ENCODE data around the gene DBF4B.

The DBF4B gene

GRCh38 chr17:44778656-44779210 lies 70.3 kb downstream of the DBF4B start:
- no peak for DNase-seq

GRCh38 chr17:44779211-44780025 lies 71.0 kb downstream of the DBF4B start:
- no peak for DNase-seq

DNA sequence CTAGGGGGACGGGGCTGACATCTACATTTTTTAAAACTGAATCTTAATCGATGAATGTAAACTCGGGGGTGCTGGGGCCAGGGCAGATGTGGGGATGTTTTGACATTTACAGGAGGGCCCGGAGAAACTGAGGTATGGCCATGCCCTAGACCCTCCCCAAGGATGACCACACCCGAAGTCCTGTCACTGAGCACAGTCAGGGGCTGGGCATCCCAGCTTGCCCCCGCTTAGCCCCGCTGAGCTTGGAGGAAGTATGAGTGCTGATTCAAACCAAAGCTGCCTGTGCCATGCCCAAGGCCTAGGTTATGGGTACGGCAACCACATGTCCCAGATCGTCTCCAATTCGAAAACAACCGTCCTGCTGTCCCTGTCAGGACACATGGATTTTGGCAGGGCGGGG lies 71.7 kb downstream of the DBF4B start:
- no peak for DNase-seq

GRCh38 chr17:44780845-44781480 lies 72.5 kb downstream of the DBF4B start:
- no peak for DNase-seq

DNA sequence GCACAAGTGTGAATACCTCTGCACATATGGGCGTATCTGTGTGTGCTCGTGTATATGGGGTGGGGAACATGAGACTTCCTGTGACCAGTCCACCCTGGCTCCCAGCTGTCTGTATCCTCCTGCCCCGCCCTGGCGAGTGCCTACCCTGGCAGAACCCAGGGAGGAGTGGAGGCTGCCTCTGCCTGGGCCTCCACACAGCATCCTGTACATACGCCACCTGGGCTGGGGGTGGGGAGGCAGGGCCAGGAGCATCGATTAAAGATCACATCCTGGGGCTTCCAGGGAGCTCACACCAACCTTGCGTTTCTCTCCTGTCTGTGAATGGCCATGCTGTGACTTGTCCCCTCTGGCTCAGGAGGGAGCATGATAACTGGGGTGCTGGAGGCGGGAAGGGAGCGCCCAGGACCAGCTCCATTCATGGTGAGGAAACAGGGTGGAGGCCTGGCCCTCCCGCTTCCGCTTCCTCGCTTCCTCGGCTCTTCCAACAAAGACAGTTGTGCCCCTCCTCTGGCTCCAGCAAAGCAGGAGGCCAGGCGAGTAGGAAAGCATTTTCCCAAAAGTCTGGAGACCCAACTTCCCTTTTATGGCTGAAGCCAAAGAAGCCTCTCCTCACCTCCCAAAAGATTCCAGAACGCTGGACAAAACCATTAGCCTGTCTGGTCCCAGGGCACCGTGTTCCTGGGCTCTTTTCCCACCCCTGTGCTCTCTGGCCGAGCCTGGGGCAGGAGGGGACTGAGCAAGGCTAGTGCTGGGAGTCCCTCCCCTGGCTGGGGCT lies 73.3 kb downstream of the DBF4B start:
- DNase-seq, result no peak

DNA sequence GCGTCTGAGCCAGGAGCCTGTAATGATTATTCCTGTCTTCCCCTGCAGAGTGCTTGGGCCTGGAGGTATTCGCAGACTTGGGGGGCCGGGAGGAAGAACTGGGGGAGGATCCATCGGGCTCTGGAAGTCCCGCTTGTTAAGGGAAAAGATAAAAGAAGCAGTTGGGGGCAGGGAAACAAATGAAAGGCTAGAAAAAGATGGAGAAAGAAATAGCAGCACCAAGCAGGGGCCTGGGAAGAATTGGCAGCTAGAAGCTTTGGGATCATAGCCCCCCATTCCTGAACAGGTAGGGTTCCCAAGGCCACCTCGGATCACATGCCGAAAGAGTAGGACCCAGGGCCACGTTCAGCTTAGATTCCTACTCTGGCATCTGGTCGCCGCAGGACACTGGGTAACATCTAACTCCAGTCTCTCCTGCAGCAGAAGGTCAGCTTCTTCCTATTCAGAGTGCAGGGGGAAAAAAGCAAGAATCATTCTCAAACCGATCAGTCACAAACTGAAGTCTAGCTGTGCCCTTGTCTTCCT lies 73.9 kb downstream of the DBF4B start:
- DNase-seq, result no peak

GRCh38 chr17:44785921-44786320 lies 77.5 kb downstream of the DBF4B start:
- DNase-seq, result no peak

GRCh38 chr17:44786551-44787081 lies 78.2 kb downstream of the DBF4B start:
- no peak for DNase-seq

- DNase-seq, result no peak
Measured at GRCh38 chr17:44787271-44787940, 78.9 kb downstream of the DBF4B start.

DNA sequence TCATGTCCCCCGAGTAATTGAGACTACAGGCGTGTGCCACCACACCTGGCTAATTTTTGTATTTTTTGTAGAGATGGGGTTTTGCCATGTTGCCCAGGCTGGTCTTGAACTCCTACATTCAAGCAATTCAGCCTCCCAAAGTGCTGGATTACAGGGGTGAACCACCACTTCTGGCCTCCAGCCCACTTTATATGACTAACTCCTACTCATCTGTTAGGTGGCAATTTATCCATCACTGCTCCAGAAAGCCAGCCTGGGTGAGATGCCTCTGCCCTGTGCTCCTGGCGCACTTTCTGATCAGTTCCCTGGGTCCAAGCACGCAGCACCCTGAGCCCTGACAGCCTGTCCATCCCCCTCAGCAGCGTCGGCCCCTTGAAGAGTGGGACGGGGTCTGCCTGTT lies 79.7 kb downstream of the DBF4B start:
- no peak for DNase-seq

DNA sequence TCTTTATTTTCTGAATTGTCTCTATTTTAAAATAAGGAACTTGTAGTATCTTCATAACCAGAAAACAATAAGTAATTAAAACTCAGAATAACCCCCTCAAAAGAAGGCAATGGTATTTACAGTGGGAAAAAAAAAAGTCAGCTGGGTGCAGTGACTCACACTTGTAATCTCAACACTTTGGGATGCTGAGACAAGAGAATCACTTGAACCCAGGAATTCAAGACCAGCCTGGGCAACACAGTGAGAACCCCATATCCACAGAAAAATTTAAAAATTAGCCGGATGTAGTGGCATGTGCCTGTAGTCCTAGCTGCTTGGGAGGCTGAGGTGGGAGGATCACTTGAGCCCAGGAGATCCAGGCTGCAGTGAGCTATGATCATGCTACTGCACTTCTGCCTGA lies 83.8 kb downstream of the DBF4B start:
- DNase-seq, result no peak

- no peak for DNase-seq
Measured at GRCh38 chr17:44793885-44794842, 85.7 kb downstream of the DBF4B start.

GRCh38 chr17:44794851-44795413 lies 86.5 kb downstream of the DBF4B start:
- peak; percentile 57 for DNase-seq

GRCh38 chr17:44795421-44795820 lies 87.0 kb downstream of the DBF4B start:
- no peak for DNase-seq

GRCh38 chr17:44795928-44796327 lies 87.5 kb downstream of the DBF4B start:
- no peak for DNase-seq

DNA sequence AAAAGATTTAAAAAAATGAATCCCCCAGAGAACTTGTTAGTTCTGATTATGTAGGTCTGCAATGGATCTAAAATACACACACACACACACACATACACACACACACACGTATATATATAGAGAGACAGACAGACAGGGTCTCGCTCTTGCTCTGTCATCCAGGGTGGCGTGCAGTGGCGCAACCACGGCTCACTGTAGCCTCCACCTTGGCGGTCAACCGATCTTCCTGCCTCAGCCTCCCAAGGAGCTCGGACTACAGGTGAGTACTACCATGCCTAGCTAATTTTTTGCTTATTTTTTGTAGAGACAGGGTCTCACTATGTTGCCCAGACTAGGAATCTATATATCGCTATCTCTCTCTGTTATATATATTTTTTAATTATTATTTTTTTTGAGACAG lies 88.3 kb downstream of the DBF4B start:
- no peak for DNase-seq

- no peak for DNase-seq
Measured at GRCh38 chr17:44797802-44798201, 89.3 kb downstream of the DBF4B start.

DNA sequence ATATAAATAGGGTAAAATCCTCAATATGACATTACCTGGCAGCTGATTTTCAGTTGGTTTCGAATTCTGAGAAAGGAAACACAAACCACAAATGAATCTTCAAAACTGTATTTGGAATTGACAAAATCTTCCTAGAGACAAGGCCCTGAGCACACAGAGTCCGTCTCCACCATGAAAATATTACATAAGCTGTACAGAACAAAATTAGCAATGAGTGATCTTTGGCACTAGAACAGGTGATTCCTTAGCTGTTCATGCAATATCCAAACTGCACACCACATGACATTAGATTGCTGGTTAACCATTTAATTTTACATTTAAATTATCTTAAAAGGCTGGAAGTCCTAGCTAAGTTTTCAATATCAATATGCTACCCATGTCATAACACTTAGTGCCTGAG lies 89.9 kb downstream of the DBF4B start:
- DNase-seq, result no peak

Data from SIG-M5 (cell line).